Inflammatory macrophage treated with lipopolysaccharide for 1 hour (primary cell): Measurements from ENCODE around the gene JAKMIP1.

Experiments
- DNase-seq, 2 donors: peaks; one replicate each; pipeline ENCODE4 v3.0.0-alpha.2; 2020 to 2022

JAKMIP1 gene

DNA sequence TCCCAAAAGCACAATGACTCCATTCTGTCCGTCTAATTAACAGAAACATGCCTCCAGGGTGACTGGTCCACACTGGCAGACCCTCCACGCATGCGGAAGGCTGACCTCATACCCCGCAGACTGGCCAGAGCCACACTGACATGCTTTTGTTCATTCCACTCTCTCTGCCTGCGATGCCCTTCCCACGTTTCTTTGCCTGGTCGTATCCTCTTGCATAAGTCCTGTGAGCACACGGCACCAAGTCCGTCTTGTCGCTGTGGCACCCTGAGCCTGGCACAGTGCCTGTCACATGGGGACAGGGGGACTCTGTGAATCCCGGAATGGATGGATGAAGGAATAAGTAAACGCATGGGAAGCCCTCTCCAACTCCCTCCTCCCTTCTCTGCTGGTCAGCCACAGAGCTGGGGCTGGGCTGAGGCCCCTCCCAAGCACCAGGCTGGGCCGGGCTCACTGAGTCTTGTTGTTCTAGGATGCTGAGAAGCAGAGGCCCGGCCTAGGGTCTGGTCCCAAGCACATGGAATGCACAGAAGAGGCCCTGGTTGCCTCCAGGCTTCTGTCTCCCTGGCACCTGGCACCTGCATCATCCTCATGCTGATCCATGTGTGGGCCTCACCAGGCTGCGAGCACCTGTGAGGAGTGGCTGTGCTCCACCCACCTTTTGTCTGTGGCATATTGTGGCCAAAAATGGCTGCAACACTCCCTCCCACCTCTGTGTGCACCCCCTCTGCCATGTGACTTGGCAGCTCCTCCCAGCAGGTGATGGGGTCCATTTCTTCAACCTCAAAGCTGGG is 143.2 kb downstream of the JAKMIP1 start:
- no peak for DNase-seq

- no peak for DNase-seq
Observed at GRCh38 chr4:6055436-6055835, 144.9 kb downstream of the JAKMIP1 start.

- no peak for DNase-seq
Observed at GRCh38 chr4:6055030-6055429, 145.3 kb downstream of the JAKMIP1 start.

DNA sequence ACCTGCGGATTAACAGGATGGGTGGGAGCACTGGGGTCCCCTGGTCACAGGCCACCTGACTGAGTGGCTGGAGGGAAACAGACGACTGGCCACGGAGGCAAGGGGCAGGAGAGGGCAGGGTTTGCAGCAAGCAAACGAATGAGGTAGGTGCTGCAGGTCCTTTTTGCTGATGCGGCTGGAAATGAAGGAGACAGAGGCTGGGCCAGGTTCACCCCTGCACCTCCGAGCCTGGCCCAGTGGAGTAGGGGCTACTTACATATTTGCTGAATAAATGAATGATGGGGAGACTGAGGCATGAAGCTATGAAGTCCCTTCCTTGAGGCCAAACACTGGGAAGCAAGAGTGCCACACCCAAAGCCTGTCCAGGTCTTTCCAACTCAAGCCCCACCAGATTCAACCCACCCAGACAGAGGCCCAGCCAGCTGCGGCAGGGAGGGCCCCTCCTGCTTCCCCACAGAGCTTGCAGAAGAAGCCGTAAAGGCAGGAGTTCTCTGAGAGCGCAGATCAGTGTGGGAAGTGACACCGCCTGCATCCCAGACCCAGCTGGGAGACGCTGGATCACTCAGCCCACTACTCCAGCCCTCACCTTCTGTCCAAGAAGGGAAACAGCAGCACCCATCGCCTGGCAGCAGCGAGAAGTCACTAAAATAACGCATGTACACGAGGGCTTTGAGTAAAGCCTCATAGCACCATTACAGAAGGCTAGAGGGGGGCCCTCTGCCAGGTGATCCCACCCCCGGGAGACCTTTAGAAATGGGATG is 146.0 kb downstream of the JAKMIP1 start:
- DNase-seq = no peak

- DNase-seq = no peak
Observed at GRCh38 chr4:6052679-6053078, 147.7 kb downstream of the JAKMIP1 start.

DNA sequence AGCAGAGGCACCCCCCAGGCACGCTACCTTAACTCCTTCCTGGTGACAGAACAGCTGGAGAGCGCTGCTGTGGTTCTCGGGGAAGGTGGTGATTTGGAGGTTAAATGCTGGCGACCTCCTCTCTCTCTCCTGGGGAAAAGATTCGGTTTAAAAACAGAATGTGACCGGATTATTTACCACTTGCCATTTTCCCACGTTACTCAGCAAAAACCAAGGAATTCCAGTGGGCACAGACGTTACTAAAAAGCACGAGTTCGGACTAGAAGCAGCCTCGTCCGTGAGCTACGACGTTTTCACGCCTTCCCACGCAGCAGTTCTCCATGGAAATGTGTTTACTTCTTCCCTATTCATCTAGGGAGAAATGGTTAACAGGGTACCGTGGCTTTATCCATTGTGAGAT is 149.8 kb downstream of the JAKMIP1 start:
- no peak for DNase-seq

- no peak for DNase-seq
Observed at GRCh38 chr4:6049985-6050384, 150.4 kb downstream of the JAKMIP1 start.

GRCh38 chr4:6049278-6049677 is 151.1 kb downstream of the JAKMIP1 start:
- DNase-seq = no peak

DNA sequence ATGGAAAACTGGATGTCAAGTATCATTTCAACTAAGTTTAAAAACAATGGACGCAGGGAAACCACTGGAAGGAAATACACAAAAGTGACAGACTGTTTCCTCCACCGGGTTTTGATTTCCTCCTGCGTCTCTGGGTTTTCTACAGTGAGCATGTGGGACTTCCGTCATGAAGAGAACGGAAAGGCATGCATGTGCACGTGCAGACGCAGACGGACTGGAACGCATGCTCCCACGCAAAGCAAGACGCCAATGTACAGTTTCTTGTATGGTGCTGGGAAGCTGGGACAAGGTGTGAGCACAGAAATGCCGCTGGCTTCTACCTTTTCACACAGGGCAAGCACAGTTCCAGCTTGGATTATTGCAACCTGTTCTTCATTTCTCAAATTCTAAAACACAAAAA is 151.8 kb downstream of the JAKMIP1 start:
- DNase-seq = no peak

DNA sequence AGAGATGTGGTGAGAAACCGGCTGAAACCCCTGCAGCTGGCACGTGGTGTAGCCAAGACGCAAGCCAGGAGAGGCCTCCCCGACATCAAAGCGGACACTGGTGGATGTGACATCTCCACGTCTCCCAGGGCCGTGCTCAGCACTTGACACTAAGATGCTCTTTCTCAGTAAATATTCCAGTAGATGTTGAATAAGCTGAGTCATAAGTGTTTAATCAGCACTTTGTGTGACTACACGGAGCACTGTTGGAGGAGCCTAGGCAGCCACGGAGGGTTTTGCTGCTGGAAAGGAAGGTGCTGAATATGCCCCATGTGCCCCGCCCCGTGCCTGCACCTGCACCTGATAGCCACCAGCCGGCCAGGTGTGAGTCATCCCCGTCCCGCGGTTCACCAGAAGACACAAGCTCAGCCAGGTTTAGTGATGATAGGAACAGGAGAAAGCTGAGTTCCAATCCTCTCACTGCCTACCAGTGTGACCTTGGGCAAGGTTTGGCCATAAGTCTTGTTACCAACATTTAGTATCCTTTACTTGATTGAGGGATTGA is 153.1 kb downstream of the JAKMIP1 start:
- no peak for DNase-seq

DNA sequence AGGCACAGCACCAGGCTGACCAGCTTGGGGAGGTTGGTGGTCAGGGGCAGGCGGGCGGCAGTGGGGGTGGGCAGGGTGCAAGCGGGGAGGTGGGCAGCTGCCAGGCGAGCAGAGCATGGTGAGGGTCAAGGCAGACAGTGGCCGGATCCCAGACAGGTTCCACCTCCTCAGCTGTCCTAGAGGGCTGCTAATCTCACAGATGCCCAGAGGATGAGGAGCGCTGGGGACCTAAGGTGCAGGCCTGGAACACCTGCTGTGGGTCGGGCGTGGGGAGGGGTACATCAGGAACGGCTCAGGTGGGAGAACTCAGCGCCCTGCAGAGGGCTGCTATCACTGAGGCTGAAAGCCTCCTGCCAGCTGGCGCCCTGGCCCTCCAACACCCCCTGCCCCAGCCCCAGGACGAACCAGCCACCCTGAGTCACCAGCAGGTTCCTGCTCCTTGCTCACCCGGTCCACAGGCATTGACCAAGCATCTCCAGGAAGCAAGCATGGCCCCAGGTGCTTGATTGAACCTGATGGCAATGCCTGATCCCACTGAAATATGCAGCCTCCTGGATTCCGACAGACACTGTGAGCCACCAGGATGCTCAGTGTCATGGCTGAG is 153.7 kb downstream of the JAKMIP1 start:
- DNase-seq = no peak

DNA sequence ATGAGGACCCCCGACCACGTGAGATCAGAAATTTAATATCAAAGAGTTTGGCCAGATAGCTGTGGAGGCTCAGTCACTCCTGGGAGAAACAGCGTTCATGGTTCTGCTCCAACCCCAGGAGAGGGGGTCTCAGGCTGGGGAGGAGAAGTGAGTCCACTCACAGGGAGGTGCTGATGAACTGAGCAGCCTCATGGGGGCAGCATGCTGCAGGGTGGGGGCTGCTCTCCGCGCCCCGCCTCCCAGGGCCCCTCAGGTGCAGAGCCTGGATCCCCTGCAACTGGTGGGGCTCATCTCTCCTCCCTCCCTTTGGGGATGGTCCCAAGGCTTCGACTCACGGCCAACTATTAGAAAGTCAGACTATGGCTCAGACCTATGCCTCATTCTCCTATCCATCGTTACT is 155.5 kb downstream of the JAKMIP1 start:
- no peak for DNase-seq

GRCh38 chr4:6044276-6044675 is 156.1 kb downstream of the JAKMIP1 start:
- no peak for DNase-seq

DNA sequence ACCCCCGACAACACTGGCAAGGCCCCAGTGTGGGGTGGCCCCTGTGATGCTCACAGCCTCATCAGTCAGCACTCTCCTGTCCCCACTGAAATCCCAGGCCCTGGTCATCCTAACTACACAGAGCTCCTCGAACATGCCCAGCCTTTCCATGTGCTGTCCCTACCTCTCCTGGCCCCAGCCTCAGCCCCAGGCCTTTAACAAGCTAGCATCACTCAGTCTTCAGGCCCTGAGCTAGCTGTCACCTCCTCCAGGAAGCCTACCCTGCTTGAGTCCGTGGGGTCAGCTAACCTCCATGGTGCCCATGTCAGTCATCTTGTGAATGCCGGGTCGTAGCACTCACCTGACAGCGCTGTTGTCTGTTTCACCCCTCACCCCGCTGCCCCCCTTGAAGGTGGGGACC is 156.5 kb downstream of the JAKMIP1 start:
- no peak for DNase-seq

DNA sequence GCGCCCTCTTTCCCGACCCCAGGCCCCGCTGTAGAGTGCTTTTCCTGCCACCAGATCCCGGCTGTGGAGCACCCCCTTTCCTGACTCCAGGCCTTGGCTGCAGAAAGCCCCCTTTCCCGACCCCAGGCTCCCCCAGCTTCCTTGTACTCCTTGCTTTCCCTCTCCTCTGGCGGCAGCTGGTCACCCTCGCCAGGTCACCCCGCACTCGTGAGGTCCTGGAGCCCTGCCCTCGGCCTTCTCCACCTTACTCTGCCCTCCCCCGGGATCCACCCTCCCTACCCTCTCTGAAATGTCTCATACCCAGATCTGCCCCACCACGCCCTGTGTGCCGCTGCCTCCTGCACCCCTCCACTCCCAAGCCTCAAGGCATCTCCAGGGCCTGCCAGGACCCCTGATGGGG is 157.2 kb downstream of the JAKMIP1 start:
- DNase-seq = no peak

- DNase-seq = no peak
Observed at GRCh38 chr4:6042293-6043063, 157.9 kb downstream of the JAKMIP1 start.

DNA sequence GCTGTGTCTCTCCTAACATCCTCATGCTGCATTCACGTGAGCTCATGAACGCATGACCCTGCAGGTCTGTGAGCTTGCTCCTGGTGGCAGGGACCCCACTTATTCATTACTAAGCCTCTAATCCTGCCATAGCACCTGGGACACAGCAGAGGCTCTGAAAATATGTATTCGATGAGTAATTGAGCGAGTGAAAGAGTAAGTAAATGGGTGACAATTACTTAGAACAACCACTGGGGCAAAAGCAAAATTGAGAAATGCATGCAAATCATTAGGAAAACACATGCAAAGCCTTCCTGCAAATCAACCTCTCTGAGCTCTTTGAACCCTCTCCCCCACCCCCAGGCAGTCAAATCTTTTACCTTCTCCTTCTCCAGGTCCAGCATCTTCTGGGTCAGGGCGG is 158.5 kb downstream of the JAKMIP1 start:
- no peak for DNase-seq

DNA sequence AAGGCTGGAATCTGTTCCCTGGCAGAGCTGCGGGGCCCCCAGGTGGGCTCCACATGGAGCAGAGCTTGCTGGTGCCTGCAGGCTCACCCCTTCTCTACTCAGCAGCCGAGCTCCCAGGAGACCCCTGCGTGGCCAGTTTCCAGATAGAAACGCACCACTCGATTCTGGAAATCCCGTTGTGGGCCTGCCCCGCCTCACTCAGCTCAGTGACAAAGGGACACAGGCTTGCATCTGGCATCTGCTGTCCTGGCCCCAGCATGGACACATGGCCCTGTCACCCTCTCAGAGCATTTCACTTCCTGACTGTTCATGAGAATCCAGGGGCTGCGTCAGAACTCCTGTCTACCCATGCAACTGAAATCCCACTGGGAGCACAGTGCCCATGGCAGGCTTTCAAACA is 161.6 kb downstream of the JAKMIP1 start:
- no peak for DNase-seq

DNA sequence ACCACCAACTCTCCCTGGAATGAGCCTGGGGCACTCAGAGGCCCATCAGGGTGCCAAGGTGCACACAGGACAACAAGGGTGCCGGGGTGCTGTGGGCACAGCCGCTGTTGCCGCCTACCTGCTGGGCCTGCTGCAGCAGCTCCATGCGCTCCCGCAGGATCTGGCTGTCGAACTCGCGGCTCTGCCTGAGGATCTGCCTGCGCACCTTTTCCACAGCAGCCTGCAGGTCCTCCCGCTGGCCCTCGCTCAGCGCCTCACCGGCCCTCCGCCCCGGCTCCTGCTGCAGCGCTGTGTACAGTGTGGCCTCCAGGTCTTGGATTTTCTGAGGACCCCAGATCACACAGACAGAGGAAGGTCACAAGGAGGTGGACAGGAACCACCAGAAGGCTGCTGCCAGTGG is 164.6 kb downstream of the JAKMIP1 start:
- no peak for DNase-seq

DNA sequence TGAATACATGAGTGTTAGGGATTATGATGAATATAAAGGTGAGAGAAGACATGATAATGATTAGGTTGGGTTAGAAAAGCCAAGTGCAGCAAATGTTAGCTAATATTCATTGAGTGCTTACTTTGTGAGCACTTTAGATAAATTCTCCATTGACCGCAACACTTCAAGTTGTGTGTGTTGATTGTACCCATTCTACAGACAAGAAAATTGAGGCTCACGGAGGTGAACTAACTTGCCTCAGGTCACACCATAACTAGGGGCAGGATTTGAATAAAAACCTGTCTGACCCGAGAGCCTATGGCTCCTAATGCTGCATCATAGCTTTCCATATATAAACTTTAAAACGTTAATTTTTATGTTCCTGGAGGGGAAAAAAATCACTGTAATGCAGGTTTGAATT is 167.0 kb downstream of the JAKMIP1 start:
- no peak for DNase-seq

- DNase-seq = no peak
Observed at GRCh38 chr4:6032249-6033244, 167.8 kb downstream of the JAKMIP1 start.

GRCh38 chr4:6031846-6032245 is 168.5 kb downstream of the JAKMIP1 start:
- no peak for DNase-seq
